Activated CD4-positive, alpha-beta T cell treated with anti-CD3 and anti-CD28 coated beads, Interleukin-2, amount 50 U/mL, for 16 hours (primary cell): Measurements from ENCODE around the gene ERH.
A peak's percentile ranks its signal among the peaks of the same experiment; 100 is the strongest.
"Not testable (repeated sequence)": the region's sequence is repeated elsewhere in the genome, so short reads cannot be mapped to it uniquely, and the experiment has no call there.

Experiments
- DNase-seq: peaks from one replicate; pipeline ENCODE4 v3.0.0-alpha.2; 2020

ERH gene

DNA sequence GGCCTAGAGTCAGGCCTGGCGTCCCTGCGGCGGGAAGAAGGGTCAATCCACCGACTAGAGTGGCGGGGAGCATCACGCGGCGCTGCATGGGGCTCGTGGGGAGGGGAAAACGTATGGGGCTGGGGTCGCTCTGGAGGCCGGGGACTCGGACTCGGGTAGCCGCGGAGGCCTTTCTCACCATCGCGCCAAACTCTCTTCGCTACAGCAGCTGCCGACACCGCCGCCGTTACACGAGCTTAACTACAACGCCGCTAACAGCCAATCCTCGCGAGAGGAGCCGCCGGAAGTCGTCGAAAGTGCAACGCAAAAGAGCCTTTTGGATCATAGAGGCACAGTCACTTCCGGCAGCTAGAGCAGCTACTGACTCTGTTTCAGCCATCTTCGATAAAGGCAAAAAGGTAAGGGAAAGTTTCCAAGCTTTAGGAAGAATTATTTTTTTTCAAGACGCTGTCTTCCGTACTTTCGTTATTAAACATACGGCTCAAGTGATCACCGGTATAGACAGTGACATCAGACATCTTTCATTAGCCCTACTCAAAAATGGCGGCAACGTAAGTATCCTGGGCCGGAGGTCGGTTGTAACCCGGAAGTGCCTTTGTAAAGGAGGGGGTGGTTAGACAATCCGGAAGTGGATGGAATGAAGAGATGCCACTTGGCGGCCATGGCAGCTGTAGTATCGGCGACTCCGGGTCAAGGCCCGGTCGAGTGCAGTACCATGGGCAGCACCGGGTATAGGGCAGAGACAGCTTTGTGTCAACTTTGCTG, at the start of gene ERH, which contains the start of gene SLC39A9:
Gene ERH, minus strand, starts transcription at position 247 of the 765 bp plus-strand sequence. Its CDS starts 66 bp downstream, at position 181.
Gene SLC39A9, plus strand, starts transcription at position 640 of the 765 bp plus-strand sequence. CDS start 678 bp downstream, outside the sequence.
- DNase-seq: peak; percentile 96

DNA sequence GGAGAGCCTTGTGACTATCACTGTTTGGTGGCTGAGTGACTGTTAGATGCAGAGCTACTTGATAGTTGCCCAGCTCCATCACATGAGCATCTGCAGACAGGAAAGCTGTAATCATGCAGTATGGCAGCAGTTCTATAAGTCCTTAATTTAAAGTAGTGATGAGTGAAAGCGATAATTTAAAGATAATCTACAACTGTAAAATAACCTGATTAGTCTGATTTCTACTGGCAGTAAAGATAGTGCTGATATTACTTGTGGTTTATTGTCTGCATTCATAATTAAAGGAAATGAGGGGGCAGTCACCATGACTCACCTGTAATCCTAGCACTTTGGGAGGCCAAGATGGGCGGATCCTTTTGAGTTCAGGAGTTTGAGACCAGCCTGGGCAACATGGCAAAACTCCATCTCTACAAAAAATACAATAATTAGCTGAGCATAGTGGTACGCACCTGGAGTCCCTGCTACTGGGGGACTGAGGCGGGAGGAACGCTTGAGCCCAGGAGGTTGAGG, 45.3 kb upstream of the ERH start:
- DNase-seq: no peak

DNA sequence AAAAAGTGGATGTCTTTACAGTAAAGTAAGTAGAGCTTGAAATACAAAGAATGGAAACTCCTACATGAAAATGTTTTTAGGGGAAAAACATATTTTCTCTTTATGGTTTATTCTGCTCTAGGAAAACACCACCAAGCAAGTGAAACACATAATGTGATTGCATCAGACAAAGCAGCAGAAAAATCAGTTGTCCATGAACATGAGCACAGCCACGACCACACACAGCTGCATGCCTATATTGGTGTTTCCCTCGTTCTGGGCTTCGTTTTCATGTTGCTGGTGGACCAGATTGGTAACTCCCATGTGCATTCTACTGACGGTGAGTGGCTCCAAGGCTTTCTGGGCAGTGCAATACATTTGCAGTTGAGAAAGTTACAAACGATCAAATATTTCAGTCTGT, 43.8 kb upstream of the ERH start:
- DNase-seq: peak; percentile 4

DNA sequence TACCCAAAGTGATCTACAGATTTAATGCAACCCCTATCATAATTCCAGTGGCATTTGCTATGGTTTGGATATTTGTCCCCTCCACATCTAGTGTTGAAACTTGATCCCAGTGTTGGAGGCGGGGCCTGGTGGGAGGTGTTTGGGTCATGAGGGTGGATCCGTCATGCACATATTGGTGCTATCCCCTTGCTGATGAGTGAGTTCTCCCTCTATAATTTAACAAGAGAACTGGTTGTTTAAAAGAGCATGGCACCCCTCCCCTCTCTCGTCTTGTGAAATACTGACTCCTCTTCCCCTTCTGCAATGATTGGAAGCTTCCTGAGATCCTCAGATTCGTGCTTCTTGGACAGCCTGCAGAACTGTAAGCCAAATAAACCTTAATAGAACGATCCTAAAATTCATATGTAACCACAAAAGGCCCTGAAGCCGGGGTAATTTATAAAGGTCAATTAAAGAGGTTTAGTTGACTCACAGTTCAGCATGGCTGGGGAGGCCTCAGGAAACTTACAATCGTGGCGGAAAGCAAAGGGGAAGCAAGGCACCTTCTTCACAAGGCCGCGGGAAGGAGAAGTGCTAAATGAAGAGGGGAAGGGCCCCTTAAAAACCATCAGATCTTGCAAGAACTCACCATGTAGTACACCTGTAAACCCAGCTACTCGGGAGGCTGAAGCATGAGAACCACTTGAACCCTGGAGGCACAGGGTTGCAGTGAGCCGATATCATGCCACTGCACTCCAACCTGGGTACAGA, 41.6 kb upstream of the ERH start:
- DNase-seq: no peak

DNA sequence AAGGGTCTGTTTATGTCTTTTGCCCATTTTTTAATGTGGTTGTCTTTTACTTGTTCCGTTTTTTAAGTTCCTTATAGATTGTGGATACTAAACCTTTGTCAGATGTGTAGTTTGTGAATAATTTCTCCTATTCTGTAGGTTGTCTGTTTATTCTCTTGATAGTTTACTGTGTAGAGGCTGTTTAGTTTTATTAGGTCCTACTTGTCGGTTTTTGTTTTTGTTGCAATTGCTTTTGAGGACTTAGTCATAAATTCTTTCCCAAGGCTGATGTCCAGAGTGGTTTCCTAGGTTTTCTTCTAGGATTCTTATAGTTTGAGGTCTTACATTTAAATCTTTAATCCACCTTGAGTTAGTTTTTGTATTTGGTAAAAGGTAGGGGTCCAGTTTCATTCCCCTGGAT, 34.3 kb upstream of the ERH start:
- DNase-seq: no peak

DNA sequence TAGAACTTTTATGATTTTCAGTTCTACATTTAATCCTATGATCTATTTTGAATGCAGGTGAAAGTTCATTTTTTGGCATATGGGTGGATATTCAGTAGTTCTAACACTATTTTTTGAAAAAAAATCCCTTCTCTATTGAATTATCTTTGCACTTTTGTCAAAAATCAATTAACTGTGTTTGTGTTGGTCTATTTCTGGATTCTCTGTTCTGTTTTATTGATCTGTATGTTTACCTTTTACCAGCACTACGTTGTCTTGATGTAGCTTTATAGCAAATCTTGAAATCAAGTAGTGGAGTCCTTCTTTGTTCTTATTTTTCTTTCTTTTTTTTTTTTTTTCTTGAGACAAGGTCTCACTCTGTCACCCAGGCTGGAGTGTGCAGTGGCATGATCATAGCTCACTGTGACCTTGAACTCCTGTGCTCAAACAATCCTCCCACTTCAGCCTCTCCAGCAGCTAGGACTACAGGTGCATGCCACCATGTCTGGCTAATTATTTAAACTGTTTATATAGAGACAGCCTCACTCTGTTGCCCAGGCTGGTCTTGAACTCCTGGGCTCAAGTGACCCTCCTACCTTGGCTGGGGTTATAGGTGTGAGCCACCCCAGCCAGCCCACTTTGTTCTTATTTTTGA, 32.3 kb upstream of the ERH start:
- no peak for DNase-seq

DNA sequence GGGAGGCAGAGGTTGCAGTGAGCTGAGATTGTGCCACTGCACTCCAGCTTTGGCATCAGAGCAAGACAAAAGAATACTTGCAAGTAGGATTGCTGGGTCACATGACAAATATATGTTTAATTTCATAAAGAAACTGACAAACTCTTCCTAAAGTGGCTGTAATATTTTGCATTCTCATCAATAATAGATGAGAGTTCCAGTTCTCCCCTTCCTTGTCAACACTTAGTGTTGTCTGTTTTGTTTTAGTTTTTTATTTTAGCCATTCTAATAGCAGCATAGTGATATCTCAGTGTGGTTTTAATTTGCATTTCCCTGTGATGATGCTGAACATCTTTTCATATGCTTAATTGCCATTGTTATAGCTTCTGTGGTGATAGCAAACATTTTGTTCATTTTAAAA, 31.5 kb upstream of the ERH start:
- no peak for DNase-seq

DNA sequence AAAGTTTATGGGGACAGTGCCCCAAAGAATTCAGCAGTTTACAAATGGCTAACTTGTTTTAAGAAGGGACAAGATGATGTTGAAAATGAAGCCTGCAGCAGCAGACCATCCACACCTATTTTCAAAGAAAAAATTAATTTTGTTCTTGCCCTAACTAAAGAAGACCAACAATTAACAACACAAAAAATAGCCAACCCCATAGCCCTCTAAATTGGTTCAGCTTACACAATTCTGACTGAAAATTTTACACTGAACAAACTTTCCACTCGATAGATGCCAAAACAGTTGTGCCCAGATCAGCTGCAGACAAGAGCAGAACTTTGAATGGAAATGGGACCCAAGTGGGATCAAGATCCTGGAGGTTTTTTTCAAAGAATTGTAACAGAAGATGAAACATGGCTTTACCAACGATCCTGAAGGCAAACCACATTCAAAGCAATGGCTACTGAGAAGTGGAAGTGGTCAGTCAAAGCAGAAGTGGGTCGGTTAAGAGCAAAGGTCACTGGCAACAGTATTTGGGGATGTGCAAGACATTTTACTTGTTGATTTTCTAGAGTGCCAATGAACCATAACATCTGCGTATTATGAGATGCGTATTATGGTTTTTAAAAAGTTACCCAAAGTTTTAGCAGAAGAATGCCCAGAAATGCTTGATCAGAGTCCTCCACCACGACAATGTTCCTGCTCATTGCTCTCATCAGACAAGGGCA, 30.3 kb upstream of the ERH start:
- DNase-seq: no peak

DNA sequence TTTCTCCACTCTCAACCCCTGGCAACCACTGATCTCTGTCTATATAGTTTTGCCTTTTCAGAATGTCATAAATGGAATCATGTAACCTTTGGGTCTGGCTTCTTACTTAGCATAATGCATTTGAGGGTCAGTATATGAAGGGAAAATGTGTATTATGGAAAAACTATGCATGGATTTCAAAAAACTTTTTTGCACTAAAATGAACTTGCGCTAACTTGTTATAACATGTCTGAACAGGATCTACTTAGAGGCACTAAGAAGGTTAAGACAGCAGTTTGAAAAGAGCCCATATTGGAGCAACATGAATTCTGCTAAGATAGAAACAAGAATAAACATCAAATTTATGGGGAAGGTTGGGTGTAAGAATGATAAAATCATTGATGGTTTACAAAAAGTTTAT, 29.5 kb upstream of the ERH start:
- no peak for DNase-seq

DNA sequence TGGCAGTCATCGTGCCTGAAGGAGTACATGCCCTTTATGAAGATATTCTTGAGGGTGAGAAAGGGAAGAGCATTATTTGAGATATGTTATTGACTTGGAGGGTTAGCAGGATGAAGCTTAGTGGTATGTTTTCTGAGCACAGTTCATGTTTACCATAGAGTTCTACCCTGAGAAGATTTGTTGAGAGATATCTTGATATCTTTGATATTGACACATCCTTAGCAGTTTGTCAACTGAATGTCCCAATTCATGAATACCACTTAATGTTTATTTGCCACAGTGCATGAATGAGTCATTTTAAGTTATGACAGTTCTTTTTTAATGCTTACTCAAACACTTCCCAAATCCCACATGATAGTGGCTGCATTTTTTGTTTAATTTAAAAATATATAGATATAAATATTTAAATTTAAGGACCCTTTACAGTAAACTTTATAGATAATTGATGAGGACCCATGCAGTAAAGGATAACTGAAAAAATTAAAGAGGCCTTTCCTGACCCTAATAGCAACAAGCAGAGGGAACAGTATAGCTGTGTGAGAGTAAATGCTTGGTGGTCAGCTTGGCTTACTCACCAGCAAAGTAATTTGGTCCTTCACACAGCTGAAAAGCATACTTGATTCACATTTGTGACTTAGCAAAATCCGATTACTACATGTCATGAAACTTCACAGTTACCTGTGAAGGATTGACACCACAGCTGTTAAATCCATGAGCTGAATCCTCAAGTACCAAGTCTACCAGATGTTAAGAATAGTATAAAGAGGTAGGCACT, 26.2 kb upstream of the ERH start:
- DNase-seq: no peak

DNA sequence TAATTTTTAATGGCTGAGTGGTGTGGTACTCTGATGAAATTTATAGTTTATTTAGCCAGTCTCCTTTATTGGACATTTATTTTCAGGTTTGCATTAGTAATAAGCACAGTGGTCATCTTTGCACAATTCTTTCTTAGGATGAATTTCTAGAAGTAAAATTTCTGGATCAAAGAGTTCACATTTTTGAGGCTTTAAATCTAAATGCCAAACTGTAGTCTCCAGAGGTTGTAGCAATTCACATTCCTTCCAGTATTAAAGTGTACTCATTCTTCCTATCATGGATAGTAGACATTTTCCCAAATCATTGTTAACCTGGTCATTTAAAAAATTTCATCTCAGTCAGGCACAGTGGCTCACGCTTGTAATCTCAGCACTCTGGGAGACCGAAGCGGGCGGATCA, 25.2 kb upstream of the ERH start:
- DNase-seq: no peak

DNA sequence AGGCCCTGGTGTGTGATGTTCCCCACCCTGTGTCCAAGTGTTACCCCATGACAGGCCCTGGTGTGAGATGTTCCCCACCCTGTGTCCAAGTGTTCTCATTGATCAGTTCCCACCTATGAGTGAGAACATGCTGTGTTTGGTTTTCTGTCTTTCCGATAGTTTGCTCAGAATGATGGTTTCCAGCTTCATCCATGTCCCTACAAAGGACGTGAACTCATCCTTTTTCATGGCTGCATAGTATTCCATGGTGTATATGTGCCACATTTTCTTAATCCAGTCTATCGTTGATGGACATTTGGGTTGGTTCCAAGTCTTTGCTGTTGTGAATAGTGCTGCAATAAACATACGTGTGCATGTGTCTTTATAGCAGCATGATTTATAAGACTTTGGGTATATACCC, 18.0 kb upstream of the ERH start:
- not testable (repeated sequence) for DNase-seq

DNA sequence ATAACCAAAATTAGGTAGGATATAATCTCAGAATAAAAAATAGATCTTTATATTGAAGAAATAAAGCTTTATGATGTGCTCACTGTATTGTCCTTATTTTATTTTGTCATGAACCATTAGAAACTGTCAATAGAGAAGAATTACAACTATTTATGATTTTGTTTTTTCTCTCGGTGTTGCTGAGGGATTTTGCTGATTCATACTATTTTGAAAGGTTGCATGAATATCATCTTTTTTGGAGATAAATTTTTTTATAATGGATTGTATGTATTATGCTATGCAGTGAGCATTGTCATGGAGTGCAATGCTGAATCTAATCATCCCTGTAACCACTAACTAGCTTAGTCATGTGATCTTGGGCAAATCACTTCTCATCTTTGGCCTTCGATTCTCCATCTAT, 15.4 kb upstream of the ERH start:
- no peak for DNase-seq

DNA sequence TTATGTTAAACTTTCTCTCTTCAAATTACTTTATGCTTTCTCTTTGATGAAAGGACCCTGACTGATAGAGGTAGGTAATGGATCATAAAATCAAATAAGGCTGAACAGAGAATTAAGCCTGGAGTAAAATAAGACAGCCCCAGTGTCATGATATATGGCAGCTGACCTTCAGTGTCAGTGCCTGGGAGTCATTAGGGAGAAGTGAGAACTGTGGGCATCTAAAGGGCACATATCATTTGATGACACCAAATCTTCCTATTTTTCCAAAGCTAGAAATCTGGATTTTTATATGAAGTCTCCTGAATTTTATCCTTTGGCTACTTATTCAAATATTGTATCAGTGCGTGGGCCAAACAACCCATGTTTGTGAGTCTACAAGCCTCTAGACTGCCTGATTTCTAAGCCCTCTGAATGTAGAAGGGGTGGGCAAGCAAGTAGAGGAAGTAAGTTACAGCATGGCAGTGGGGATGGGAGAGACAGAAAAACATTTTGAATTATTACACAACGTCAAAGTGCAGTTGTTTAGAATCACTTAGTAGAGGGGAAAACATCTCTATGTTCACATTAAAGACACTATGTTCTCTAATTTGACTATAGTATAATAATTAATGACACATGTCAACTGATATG, 10.3 kb upstream of the ERH start:
- DNase-seq: no peak

DNA sequence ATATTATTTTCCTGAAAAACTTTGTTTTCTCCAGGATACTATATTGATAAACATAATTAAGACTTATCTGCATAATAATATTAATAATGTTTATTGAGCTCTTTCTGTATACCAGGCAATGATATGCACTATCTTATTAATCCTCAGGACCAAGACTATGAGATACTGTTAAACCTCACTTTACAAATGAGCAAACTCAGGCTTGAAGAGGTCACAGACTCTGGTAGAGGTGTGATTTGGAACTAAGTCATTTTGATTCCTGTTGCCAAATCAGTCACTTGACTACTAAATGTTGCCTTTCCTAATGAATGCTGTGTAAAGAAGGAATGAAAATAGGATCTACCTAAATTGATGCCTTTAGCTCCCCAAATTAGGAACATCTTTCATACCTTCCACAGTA, 7.7 kb upstream of the ERH start:
- peak; percentile 14 for DNase-seq

DNA sequence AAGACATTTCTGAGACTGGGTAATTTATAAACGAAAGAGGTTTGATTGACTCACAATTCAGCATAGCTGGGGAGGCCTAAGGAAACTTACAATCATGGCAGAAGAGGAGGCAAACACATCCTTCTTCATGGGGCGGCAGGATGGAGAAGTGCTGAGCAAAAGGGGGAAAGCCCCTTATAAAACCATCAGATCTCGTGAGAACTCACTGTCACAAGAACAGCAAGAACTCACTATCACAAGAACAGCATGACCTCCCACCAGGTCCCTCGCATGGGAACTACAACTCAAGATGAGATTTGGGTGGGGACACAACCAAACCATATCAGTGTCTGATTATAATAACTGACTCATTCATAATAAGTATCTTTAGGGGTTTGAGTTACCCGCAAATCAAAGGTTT, 6.8 kb upstream of the ERH start:
- no peak for DNase-seq

DNA sequence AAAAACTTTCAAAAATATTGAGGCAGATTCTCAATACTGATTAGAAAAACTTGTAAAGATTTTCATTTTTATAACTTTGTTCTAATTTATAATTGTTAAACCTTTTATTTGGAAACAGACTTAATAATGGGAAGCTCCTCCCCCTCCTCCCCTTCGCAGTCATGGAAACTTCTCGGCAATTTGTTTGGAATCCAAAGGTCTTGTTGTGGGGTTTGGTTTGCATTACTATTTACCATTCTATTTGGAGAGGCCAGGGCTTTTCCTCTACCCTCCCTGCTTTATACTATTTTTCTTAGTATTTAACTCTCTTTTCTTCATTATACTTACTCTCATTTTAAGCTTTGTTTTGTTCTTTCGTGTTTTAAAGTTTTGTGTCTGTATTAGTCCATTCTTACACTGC, 6.4 kb upstream of the ERH start:
- no peak for DNase-seq

DNA sequence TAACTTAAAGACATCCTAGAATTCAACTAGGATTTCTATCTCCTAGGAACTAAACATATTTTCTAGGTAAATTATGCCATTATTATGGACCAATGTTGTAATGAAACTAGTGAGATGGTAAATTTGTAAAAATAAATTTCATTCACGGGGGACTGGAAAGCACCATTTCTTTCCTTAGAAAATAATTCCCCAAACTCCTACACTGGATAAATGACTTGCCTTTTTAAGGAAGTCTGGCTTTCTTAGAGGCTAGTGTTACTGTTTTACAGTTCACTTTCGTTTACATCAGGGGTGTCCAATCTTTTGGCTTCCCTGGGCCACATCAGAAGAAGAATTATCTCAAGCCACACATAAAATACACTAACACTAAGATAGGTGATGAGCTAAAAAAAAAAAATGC, 3.7 kb upstream of the ERH start:
- DNase-seq: no peak

DNA sequence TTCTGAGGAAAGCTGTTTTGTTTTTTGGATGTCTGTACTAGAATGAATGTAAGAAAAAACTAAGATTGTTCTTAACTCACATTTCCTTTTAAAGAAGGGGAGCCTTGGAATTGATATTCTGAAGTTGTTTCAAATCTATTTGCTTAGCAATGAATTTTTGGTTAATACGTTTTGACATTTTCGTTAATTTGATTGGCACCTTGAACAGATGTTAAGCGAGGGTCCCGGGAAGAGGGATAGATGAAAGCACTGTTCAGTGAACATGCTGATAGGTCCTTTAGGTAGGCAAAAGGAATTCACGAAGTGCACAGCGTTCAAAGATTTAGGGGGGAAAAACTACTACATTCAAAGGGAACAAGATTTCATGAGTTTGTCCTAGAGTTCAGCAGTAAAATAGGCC, 2.1 kb upstream of the ERH start:
- no peak for DNase-seq

DNA sequence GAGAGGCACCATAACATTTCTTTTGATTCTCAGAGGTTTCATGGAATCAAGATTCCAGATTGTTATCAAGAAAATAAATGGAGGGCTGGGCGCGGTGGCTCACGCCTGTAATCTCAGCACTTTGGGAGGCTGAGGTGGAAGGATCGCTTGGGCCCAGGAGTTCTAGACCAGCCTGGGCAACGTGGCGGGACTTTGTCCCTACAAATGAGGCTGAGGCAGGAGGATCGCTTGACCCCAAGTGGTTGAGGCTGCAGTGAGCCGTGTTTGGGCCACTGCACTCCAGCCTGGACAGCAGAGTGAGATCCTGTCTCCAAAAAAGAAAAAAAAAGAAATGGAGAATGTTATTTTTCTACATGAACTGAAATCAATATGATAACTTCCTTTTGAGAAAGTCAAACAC, 1.7 kb upstream of the ERH start:
- no peak for DNase-seq

DNA sequence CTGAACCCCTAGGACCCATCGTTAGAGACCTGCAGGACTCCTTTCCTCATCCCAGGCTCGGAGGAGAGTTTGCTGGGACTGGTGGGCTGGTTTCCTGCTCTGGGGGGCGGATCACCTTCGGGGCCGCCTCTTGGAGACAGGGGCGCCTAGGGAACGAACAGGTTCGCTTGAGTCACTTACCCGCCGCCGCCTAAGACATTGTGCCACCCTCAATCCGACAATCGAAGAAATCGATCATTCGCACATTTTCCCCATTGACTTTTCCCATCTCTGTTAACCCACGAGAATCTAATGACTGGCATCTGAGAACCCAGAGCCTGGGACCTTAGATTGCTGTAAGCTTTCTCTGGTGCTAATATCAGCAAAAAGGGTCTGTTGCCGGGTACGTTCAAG, 715 bp upstream of the ERH start:
- DNase-seq: no peak

DNA sequence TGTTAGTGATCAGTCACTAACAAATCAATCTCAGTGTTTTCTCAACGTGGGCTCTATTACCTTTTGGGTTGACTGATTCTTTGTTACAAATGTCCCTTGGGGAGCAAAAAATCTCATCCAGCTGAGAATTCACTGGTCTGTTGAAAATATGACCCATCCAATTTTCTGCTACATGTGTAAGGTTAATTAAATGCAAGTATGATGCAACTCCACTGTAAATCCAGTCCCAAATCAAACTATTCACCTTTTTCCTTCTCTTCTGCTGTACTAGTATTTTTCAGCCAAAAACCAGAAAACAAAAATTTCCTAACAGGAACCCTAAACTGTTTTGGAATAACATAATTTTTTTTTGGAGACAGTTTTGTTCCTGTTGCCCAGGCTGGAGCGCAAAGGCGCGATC, 2.2 kb downstream of the ERH start:
- no peak for DNase-seq
